Liver (tissue), 9 donors: Measurements from ENCODE around the gene KCNMB2. TPM values are rescaled to one million over a fixed set of nuclear protein-coding genes. Genes with fewer than 3 reads are reported as not detected.

Source experiments
- DNase-seq: peaks from one replicate; pipeline ENCODE4 v3.0.0-alpha.2; 2017; ENCODE audit warnings: low spot score
- H3K27ac ChIP-seq, 2 donors: one replicate each; pipeline ENCODE4 v1.7.0; 2013; ENCODE audit warnings: inconsistent platforms in 2 of 2, low read length in 2 of 2, control low read depth in 1 of 2, low read depth in 1 of 2, mild to moderate bottlenecking in 1 of 2
- H3K27me3 ChIP-seq, 4 donors: one replicate each; pipeline versions ENCODE4 v1.6.1 to v1.7.0; 2013; ENCODE audit warnings: low read length in 3 of 4, inconsistent platforms in 1 of 4, mild to moderate bottlenecking in 1 of 4, moderate library complexity in 1 of 4; ENCODE audit not compliant: control insufficient read depth in 4 of 4, insufficient read depth in 4 of 4
- H3K36me3 ChIP-seq, 4 donors: one replicate each; pipeline versions ENCODE4 v1.6.1 to v1.7.0; 2013; ENCODE audit warnings: low read length in 3 of 4, mild to moderate bottlenecking in 3 of 4, low read depth in 1 of 4, moderate library complexity in 1 of 4; ENCODE audit not compliant: control insufficient read depth in 4 of 4, insufficient read depth in 3 of 4
- H3K4me1 ChIP-seq, 4 donors: one replicate each; pipeline versions ENCODE4 v1.6.1 to v1.7.0; 2013; ENCODE audit warnings: low read length in 3 of 4, mild to moderate bottlenecking in 3 of 4, moderate library complexity in 1 of 4; ENCODE audit not compliant: control insufficient read depth in 4 of 4, insufficient read depth in 4 of 4
- H3K4me3 ChIP-seq, 3 donors: one replicate each; pipeline versions ENCODE4 v1.6.1 to v1.7.0; 2013; ENCODE audit warnings: low read length in 3 of 3, control low read depth in 1 of 3, low read depth in 1 of 3, mild to moderate bottlenecking in 1 of 3
- H3K9ac ChIP-seq, 2 donors: one replicate each; pipeline ENCODE4 v1.7.0; 2013; ENCODE audit warnings: low read length in 2 of 2, mild to moderate bottlenecking in 2 of 2, moderate library complexity in 2 of 2, control low read depth in 1 of 2, low read depth in 1 of 2
- H3K9me3 ChIP-seq, 4 donors: one replicate each; pipeline versions ENCODE4 v1.6.1 to v1.7.0; 2013; ENCODE audit warnings: low read length in 3 of 4; ENCODE audit not compliant: control insufficient read depth in 4 of 4
- CTCF ChIP-seq: fragments of 150-350 bp; IDR thresholded peaks from 2 replicates; pipeline ENCODE4 v1.5.1; 2017; ENCODE audit warnings: improper control_type of control experiment, low read depth, low read length; ENCODE audit not compliant: missing input control
- EGR1 ChIP-seq, 2 donors: IDR thresholded peaks; 2 replicates each; pipeline ENCODE4 v1.6.1; 2016 to 2018; ENCODE audit warnings: antibody characterized with exemption in 2 of 2, low read depth in 2 of 2
- HNF4A ChIP-seq, 2 donors: conservative IDR thresholded peaks; 2 replicates each; pipeline ENCODE4 v1.6.1; 2016; ENCODE audit warnings: antibody characterized with exemption in 2 of 2, mild to moderate bottlenecking in 2 of 2
- HNF4G ChIP-seq: IDR thresholded peaks from 2 replicates; pipeline ENCODE4 v1.6.1; 2016; ENCODE audit warnings: antibody characterized with exemption
- NR2F2 ChIP-seq: IDR thresholded peaks from 2 replicates; pipeline ENCODE4 v1.6.1; 2016; ENCODE audit warnings: antibody characterized with exemption
- RAD21 ChIP-seq, 2 donors: IDR thresholded peaks; 2 replicates each; pipeline ENCODE4 v1.6.1; 2016; ENCODE audit warnings: antibody characterized with exemption in 2 of 2, mild to moderate bottlenecking in 2 of 2
- REST ChIP-seq: IDR thresholded peaks from 2 replicates; pipeline ENCODE4 v1.6.1; 2016; ENCODE audit warnings: antibody characterized with exemption, mild to moderate bottlenecking
- RXRA ChIP-seq, 2 donors: IDR thresholded peaks; 2 replicates each; pipeline ENCODE4 v1.6.1; 2017 to 2018; ENCODE audit warnings: antibody characterized with exemption in 2 of 2, mild to moderate bottlenecking in 1 of 2
- SP1 ChIP-seq: IDR thresholded peaks from 2 replicates; pipeline ENCODE4 v1.6.1; 2018; ENCODE audit warnings: antibody characterized with exemption, mild to moderate bottlenecking
- TAF1 ChIP-seq: conservative IDR thresholded peaks from 2 replicates; pipeline ENCODE4 v1.6.1; 2016; ENCODE audit warnings: antibody characterized with exemption, mild to moderate bottlenecking
- YY1 ChIP-seq: IDR thresholded peaks from 2 replicates; pipeline ENCODE4 v1.6.1; 2016; ENCODE audit warnings: antibody characterized with exemption, mild to moderate bottlenecking
- ZBTB33 ChIP-seq: IDR thresholded peaks from 2 replicates; pipeline ENCODE4 v1.6.1; 2016; ENCODE audit warnings: antibody characterized with exemption
- WGBS: extraction: QIAGEN DNeasy Blood & Tissue Kit; methylation state at CpG from one replicate; pipeline ENCODE4 v1.1.7; 2013; 5-methylcytosine and 5-hydroxymethylcytosine counted together
- polyA plus RNA-seq, 2 donors: library from polyadenylated mRNA; stranded (reverse) in 1 of 2; unstranded in 1 of 2; fragments of 200-250 nt in 1 of 2; fragments of >200 nt in 1 of 2; fragmentation: Nextera tagmentation in 1 of 2; extraction: Ambion mirVana in 1 of 2; gene quantifications; one replicate each; pipeline versions ENCODE4 v1.2.1 to v1.2.3, GENCODE V29; 2013 to 2015
- total RNA-seq, 2 donors: library from RNA; depleted of rRNA; stranded (reverse); fragments of >200 nt; gene quantifications; one replicate each; pipeline ENCODE4 v1.2.3, GENCODE V29; 2014
- TF ChIP-seq, protein P1 (sequence below): IDR thresholded peaks from 2 replicates; pipeline ENCODE4 v1.6.1; 2016; ENCODE audit warnings: antibody characterized with exemption
- donor health status: healthy.
- donor health status: healthy.
- donor health status: healthy.
- donor health status: healthy.
- donor health status: healthy.

KCNMB2 gene
- total and polyA plus RNA-seq, 4 donors = 0.08 to 0.33 (median 0.16) TPM; not detected in 1

DNA sequence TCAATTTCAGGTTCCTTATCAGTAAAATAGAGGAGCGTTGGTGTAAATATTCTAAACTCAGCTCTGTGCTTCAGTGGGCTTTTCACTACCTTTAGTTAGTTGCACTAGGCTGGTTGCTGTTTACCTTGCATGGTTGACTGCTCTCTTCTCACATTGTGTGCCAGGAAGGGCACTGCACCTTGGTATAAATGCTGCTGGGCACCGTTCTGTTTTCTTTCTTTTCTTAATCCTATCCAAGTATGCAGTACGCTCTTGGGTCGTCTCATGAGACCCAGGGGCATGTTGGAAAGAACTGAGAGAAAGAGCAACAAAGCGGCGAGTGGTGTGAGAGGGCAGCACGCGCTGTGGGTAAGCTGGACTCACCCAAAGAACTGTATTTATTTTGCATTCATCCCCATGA lies 22.4 kb downstream of the KCNMB2 start:
- TF ChIP-seq REST (no peak), HNF4A (conservative IDR thresholded peaks at IDR 0.05) (no peak), HNF4G (no peak), TAF1 (no peak), RXRA (IDR thresholded peaks at IDR 0.05) (no peak), NR2F2 (no peak), EGR1 (IDR thresholded peaks at IDR 0.05; ENCODE audit: low read depth in 2 of 2) (no peak), YY1 (no peak)
- Histone ChIP-seq H3K9me3 (no peaks in the 10 kb centered on the region), H3K27me3 (no peaks in the 10 kb centered on the region), H3K9ac (no peak overlapping the region), H3K36me3 (no peaks in the 10 kb centered on the region), H3K27ac (no peak overlapping the region), H3K4me3 (no peak overlapping the region), H3K4me1 (no peaks in the 10 kb centered on the region)
- WGBS = 80% methylated on average over 8 of the region's 8 CpGs
- DNase-seq = no peak

GRCh38 chr3:178560759-178561158 lies 24.5 kb downstream of the KCNMB2 start:
- no peaks in the 10 kb centered on the region for H3K4me1 ChIP-seq
- no peak overlapping the region for H3K9ac ChIP-seq
- H3K36me3 ChIP-seq = no peaks in the 10 kb centered on the region
- DNase-seq = no peak
- WGBS = 80% methylated on average over 3 of the region's 3 CpGs
- H3K9me3 ChIP-seq = no peaks in the 10 kb centered on the region
- TF ChIP-seq CTCF (no peak), HNF4A (conservative IDR thresholded peaks at IDR 0.05) (no peak), RAD21 (IDR thresholded peaks at IDR 0.05) (no peak), ZBTB33 (no peak), TAF1 (no peak), YY1 (no peak), RXRA (IDR thresholded peaks at IDR 0.05) (no peak), EGR1 (IDR thresholded peaks at IDR 0.05; ENCODE audit: low read depth in 2 of 2) (no peak), SP1 (no peak)
- TF ChIP-seq, protein P1, sequence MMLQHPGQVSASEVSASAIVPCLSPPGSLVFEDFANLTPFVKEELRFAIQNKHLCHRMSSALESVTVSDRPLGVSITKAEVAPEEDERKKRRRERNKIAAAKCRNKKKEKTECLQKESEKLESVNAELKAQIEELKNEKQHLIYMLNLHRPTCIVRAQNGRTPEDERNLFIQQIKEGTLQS = no peak
- no peak overlapping the region for H3K4me3 ChIP-seq
- no peak overlapping the region for H3K27ac ChIP-seq
- no peaks in the 10 kb centered on the region for H3K27me3 ChIP-seq
